ENCODE results near the gene MAP3K5.
"Not testable (repeated sequence)": the region's sequence is repeated elsewhere in the genome, so short reads cannot be mapped to it uniquely, and the experiment has no call there.

The MAP3K5 gene

DNA sequence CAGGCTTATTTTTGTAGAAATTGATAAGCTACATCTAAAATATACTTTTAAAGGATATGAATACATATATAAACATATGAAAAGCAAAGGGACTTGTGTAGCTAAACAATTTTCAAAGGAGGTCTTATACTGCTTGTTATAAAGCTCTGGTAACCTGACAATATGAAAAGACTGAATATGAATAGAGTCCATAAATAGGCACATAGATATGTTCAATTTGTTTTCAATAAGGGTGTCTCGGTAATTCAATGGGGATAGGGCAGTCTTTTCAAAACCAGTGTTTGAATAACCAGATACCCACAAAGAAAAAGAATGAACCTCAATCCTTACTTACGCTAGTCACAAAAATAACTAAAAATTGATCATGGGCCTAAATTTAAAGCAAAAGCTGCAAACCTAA is 9.3 kb upstream of the MAP3K5 start:
- H3K27me3 Mint-ChIP-seq, result peaks cover 6% of the 10 kb centered on the region
- no peak overlapping the region for H3K4me3 Mint-ChIP-seq
- no peaks in the 10 kb centered on the region for H3K36me3 Mint-ChIP-seq (ENCODE audit: low read depth)
- H3K9me3 Mint-ChIP-seq, result no peaks in the 10 kb centered on the region
- H3K27ac Mint-ChIP-seq, result no peak overlapping the region
- no peaks in the 10 kb centered on the region for H3K4me1 Mint-ChIP-seq (ENCODE audit: low read depth)

DNA sequence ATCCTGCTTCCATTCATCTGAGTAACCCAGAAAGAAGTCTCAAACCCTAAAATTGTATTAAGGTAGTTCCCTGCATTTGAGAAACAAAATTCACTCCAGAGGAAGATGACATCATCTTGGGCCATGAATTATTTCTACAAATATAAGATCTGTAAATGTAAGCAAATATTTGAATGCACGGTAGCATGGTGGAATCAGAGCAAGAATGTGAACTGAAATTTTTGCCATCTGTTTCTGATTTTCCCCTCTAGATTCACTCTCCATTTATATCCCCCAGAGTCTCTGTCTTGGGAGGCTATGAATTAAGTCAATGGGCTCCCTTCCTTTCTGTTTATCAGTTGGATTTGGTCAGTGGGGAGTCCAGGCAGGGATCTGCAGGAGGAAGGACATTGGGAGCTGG is 5.8 kb upstream of the MAP3K5 start:
- Mint-ChIP-seq H3K36me3 (ENCODE audit: low read depth) (no peaks in the 10 kb centered on the region), H3K9me3 (no peaks in the 10 kb centered on the region), H3K4me3 (no peak overlapping the region), H3K27me3 (peaks cover 6% of the 10 kb centered on the region), H3K27ac (no peak overlapping the region), H3K4me1 (ENCODE audit: low read depth) (peaks cover 7% of the 10 kb centered on the region)

DNA sequence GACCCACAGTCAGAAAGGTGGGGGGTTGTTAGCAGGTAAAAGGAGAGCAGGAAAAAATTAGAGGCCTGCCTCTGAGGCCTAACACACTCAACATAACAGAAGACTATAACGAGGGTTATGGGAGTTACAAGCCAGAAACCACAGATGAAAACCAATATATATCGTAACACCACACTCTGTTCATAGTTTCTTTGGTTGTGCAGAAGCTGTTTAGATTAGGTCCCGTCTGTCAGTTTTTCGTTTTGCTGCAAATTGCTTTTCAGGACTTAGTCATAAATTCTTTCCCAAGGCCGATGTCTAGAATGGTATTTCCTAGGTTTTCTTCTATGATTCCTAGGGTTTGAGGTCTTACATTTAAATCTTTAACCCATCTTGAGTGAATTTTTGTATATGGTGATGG is 3.7 kb upstream of the MAP3K5 start:
- H3K27ac Mint-ChIP-seq, result no peak overlapping the region
- H3K9me3 Mint-ChIP-seq, result no peaks in the 10 kb centered on the region
- no peaks in the 10 kb centered on the region for H3K27me3 Mint-ChIP-seq
- no peaks in the 10 kb centered on the region for H3K36me3 Mint-ChIP-seq (ENCODE audit: low read depth)
- H3K4me1 Mint-ChIP-seq (ENCODE audit: low read depth), result peaks cover 13% of the 10 kb centered on the region
- no peak overlapping the region for H3K4me3 Mint-ChIP-seq

DNA sequence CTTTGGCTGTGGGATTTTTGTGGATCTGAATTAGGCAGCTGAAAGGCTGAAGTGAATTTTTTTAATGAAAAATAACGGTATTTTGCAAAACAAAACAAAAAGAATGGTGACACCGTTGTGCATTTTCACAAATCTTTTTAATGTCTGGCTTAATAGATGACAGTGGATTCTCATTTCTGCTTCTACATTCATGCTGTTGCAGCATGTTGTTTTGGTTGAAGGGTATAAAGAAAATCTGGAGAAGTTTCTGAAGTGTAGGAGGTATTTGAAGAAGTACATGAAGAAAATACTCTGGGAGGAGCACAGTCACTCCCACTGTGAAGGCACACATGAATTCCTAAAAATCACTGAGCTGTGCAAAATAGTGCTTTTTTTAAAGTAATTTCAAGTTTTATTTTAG is 3.1 kb upstream of the MAP3K5 start:
- H3K4me1 Mint-ChIP-seq (ENCODE audit: low read depth), result peaks cover 19% of the 10 kb centered on the region
- no peaks in the 10 kb centered on the region for H3K36me3 Mint-ChIP-seq (ENCODE audit: low read depth)
- H3K27me3 Mint-ChIP-seq, result no peaks in the 10 kb centered on the region
- no peak overlapping the region for H3K27ac Mint-ChIP-seq
- no peak overlapping the region for H3K4me3 Mint-ChIP-seq
- H3K9me3 Mint-ChIP-seq, result no peaks in the 10 kb centered on the region

DNA sequence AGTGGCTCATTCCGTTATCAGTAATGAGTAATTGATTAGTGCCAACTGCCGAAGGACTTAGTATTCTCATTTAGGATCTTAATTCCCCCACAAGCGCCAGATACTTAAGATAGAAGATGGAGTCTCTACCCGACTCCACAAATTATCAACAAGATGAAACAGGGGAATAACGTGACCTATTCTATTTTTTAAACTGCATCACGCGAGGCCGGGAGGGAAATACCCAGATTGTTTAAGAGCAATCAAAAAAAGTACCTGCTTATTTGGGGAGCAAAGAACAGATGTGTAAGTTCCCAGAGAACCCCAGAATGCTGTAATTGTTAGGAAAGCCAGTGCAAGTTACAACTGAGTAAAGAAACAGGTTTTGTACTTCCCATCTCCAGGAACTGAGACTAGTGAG is 1.1 kb upstream of the MAP3K5 start:
- Mint-ChIP-seq H3K4me3 (peak overlapping the region; percentile 92), H3K4me1 (ENCODE audit: low read depth) (peaks cover 34% of the 10 kb centered on the region), H3K9me3 (no peaks in the 10 kb centered on the region), H3K27me3 (no peaks in the 10 kb centered on the region), H3K36me3 (ENCODE audit: low read depth) (no peaks in the 10 kb centered on the region), H3K27ac (peak overlapping the region; percentile 94)

DNA sequence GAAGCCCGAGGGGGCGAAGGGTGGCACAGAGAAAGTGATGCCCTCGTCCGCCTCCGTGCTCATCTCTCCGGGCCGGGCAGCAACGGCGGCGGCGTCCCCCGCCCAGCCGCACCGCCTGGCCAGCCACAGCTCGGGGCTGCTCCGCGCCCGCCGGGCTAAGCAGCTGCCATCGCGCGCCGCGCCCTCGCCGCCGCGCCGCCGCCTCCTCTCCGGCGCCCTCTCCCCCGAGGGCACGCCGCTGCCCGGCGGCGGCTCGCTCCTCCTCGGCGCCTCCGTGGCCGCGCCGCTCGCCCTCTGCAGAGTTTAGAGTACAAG is 225 bp downstream of the MAP3K5 start:
- H3K36me3 Mint-ChIP-seq (ENCODE audit: low read depth), result no peaks in the 10 kb centered on the region
- no peaks in the 10 kb centered on the region for H3K9me3 Mint-ChIP-seq
- H3K4me3 Mint-ChIP-seq, result peak overlapping the region; percentile 92
- H3K27ac Mint-ChIP-seq, result no peak overlapping the region
- H3K4me1 Mint-ChIP-seq (ENCODE audit: low read depth), result peaks cover 47% of the 10 kb centered on the region
- no peaks in the 10 kb centered on the region for H3K27me3 Mint-ChIP-seq

DNA sequence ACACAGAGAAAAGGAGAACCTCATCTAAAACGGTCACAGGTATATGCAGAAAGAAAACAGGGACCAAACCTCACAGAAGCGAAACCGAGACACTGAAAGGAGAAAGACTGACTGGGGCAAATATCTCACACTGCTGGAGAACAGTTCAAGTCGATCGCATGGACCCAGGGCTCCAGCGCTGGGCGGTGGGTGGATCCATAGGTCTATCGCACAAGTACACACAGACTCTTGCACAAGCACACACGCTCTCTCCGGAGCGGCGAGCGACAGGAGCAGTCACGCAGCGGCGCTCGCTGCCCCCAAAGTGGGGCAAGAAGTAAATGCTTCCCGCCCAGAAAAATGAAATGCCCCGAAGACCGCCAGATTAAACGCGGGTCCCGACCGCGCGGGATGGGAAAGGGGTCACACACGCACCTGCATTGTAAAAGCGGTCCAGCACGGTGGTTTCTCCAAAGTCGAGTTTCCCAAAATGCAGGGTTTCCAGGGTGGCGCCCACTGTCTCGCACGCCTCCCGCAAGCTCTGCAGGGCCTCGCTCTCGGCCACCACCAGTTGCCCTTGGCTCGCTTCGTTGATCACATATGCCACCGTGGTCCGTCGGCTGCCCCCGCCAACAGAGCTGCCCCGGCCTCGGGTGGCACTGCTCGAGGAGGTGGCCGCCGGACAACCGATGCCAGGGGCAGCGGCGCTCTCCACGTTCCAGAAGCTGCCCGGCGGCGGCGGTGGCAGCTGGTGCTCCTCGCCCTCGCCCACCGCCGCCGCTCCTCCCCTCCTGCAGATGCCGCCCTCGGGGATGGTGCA is 782 bp downstream of the MAP3K5 start:
- H3K4me1 Mint-ChIP-seq (ENCODE audit: low read depth), result peaks cover 50% of the 10 kb centered on the region

DNA sequence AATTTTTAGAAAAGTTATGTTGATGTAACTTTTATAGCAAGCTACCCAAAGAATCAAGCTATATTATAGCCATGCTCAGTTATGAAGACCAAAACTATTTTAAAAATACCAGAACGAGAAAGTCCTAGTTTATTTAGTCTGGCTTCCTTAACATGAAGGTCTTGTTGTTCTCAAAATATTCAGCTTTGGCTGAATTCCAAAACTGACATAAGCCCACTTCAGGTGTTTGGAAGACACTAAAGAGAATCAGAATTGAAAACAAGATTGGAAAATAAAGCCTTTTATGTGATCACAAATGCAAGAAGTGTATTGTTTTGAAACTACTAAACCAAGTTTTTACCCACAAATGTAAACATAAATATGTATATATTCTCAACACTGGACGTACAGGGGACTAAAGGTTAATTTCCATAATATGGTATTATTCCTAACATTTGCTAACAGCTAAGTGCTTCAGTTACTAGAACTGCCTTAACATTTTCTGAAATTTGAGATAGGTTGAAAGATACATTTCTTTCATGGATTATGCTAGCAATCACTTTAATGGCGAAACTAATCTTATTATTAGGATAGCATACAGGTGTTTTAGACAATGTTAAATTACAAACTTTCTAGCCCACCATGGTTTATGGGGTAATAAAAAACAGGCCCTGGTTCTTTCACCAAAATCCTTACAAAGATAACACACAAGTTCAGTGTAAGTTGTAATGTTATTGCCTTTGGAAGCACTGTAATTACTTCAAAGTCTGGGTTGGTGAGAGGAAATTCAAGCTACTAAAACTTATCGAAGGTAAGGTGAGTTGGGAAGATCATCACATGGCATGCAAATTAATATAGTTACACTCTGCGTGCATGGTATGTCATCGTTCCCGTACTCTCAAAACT is 1.6 kb downstream of the MAP3K5 start:
- Mint-ChIP-seq H3K4me1 (ENCODE audit: low read depth) (peaks cover 57% of the 10 kb centered on the region), H3K27ac (peak overlapping the region; percentile 92), H3K4me3 (peak overlapping the region; percentile 92), H3K9me3 (no peaks in the 10 kb centered on the region), H3K36me3 (ENCODE audit: low read depth) (no peaks in the 10 kb centered on the region), H3K27me3 (no peaks in the 10 kb centered on the region)

More for the DNA sequence above, 782 bp downstream of the MAP3K5 start:
- no peaks in the 10 kb centered on the region for H3K9me3 Mint-ChIP-seq
- peak overlapping the region; percentile 92 for H3K27ac Mint-ChIP-seq
- H3K4me3 Mint-ChIP-seq, result peak overlapping the region; percentile 92
- no peaks in the 10 kb centered on the region for H3K36me3 Mint-ChIP-seq (ENCODE audit: low read depth)
- H3K27me3 Mint-ChIP-seq, result no peaks in the 10 kb centered on the region

DNA sequence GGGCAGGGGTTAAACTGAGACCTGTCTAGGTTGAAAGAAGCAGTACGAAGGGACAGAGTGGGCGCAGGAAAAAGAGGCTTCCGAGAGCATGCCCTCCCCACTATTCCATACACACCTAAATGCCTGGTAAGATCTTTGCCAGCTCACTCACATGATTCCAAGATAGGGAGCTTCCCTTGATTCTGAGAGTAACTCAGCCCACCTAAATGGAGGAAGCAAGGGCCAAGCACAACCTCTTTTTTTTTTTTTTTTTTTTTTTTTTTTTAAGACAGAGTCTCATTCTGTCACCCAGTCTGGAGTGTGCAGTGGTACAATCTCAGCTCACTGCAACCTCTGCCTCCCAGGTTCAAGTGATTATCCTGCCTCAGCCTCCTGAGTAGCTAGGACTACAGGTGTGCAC is 2.8 kb downstream of the MAP3K5 start:
- H3K9me3 Mint-ChIP-seq; H3K27me3 Mint-ChIP-seq; H3K27ac Mint-ChIP-seq; H3K36me3 Mint-ChIP-seq (ENCODE audit: low read depth): not testable (repeated sequence)
- peak overlapping the region; percentile 17 for H3K4me3 Mint-ChIP-seq
- H3K4me1 Mint-ChIP-seq (ENCODE audit: low read depth), result peaks cover 69% of the 10 kb centered on the region

DNA sequence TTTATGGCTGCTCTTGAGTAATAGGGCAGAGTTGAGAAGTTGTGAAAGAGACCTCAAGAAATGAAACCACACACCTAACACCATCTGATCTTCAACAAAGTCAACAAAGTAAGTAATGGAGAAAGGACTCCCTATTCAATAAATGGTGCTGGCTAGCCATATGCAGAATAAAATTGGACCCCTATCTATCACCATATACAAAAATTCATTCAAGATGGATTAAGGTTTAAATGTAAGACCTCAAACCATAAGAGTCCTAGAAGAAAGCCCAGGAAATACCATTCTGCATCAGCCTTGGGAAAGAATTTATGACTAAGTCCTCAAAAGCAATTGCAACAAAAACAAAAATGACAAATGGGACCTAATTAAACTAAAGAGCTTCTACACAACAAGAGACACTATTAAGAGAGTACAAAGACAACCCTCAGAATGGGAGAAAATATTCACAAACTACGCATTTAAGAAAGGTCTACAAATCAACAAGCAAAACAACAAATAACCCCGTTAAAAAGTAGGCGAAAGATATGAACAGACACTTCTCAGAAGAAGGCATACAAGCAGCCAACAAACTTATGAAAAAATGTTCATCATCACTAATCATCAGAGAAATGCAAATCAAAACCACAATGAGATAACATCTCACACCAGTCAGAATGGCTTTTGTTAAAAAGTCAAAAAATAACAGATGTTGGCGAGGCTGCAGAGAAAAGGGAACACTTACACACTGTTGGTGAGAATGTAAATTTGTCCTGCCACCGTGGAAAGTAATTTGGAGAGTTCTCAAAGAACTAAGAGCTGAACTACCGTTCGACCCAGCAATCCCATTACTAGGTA is 4.0 kb downstream of the MAP3K5 start:
- no peaks in the 10 kb centered on the region for H3K36me3 Mint-ChIP-seq (ENCODE audit: low read depth)
- H3K4me3 Mint-ChIP-seq, result peak overlapping the region; percentile 61
- H3K9me3 Mint-ChIP-seq, result no peaks in the 10 kb centered on the region
- H3K4me1 Mint-ChIP-seq (ENCODE audit: low read depth), result peaks cover 76% of the 10 kb centered on the region
- H3K27ac Mint-ChIP-seq, result peak overlapping the region; percentile 65
- H3K27me3 Mint-ChIP-seq, result no peaks in the 10 kb centered on the region

DNA sequence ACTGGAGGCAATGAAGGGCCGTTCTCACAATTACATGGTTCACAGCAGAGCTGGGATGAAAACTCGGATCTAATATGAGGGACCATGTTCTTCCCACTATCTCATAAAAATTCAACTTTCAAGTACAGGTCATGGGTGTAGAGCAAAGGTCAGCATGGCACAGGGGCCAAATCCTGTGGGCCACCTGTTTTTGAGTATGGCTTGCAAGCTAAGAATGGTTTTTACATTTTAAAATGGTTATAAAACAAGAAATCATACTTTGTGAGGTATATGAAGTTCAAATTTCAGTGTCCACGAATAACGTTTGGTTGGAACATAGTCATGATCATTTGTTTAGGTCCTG is 4.6 kb downstream of the MAP3K5 start:
- Mint-ChIP-seq H3K4me1 (ENCODE audit: low read depth) (peaks cover 79% of the 10 kb centered on the region), H3K36me3 (ENCODE audit: low read depth) (no peaks in the 10 kb centered on the region), H3K4me3 (peak overlapping the region; percentile 61), H3K27me3 (no peaks in the 10 kb centered on the region), H3K27ac (peak overlapping the region; percentile 65), H3K9me3 (no peaks in the 10 kb centered on the region)

DNA sequence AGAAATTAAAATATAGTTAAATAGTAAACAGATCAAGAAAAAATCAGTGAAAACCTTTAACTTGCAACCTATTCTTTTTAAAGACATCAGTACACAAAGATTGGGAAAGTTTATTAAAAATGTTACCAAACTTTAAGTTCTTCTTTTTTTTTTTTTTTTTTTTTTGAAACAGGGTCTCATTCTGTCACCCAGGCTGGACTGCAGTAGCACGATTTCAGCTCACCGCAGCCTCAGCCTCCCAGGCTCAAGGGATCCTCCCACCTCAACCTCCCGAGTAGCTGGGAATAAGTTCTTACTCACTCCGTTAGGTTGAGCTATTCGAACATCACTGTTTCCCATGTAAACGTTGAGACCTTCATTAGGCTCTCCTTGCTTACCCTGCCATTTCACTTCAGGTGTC is 5.6 kb downstream of the MAP3K5 start:
- Mint-ChIP-seq H3K4me1 (ENCODE audit: low read depth) (peaks cover 86% of the 10 kb centered on the region), H3K4me3 (no peak overlapping the region), H3K9me3 (no peaks in the 10 kb centered on the region), H3K27ac (no peak overlapping the region), H3K27me3 (no peaks in the 10 kb centered on the region), H3K36me3 (ENCODE audit: low read depth) (no peaks in the 10 kb centered on the region)

DNA sequence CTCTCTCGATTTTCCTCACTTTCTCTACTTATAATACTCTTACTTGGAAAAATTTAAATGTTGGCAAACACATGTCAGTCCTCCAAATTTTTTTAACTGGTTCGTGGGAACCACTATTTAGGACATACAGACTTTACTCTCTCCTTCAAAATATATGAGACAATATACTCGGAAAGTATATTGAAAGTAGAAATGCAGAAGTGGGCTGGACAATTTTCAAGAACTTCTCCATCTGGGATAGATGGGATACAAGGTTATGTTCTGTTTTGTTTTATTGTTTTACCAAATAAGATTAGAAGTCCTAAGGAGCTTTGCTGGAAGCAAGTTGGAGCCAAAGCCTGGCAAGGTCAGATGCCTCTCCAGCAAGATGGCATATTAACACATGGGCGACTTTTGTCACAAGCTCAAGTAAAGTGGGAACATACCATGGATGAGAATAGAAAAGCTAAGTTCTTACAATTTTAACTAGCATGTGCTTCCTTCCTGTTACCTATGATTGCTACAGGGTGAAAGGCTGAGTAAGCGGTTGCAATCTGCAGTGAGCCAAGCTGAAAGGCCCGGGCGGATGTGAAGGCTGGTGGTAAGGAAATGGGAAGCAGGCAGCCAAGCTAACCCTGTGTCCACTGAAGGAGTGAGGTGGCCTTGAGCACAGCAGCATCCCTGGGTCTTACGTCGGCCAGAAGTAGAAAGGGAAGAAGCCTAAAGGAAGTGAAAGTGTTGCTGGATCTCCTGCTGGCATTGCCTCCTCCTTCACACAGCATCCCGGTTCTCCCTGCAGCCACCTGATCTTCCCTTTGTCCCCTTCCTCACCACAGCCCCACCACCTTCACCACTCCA is 7.1 kb downstream of the MAP3K5 start:
- no peaks in the 10 kb centered on the region for H3K27me3 Mint-ChIP-seq
- no peaks in the 10 kb centered on the region for H3K36me3 Mint-ChIP-seq (ENCODE audit: low read depth)
- H3K4me1 Mint-ChIP-seq (ENCODE audit: low read depth), result peaks cover 72% of the 10 kb centered on the region
- H3K9me3 Mint-ChIP-seq, result no peaks in the 10 kb centered on the region
- H3K4me3 Mint-ChIP-seq, result peak overlapping the region; percentile 75
- H3K27ac Mint-ChIP-seq, result peak overlapping the region; percentile 84

DNA sequence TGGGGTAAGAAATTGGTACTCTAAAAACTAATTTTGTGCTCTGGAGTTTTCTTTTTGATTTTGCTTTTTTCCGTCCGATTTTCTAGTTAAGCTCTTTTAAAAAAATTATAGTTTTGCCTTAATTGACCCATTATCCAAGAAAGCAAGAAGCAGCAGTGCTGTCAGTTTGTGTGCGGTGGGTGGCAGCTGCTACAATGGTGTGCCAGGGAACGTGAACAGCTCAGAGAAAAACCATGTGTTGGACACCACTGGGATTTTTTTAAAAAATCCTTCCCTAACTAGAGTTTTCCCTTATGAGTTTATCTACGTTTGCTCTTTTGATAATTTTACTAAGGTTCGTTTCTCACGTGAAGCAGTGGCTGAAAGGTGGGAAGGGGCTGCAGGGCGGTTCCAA is 8.0 kb downstream of the MAP3K5 start:
- no peaks in the 10 kb centered on the region for H3K9me3 Mint-ChIP-seq
- no peaks in the 10 kb centered on the region for H3K36me3 Mint-ChIP-seq (ENCODE audit: low read depth)
- peak overlapping the region; percentile 84 for H3K27ac Mint-ChIP-seq
- H3K4me3 Mint-ChIP-seq, result peak overlapping the region; percentile 75
- no peaks in the 10 kb centered on the region for H3K27me3 Mint-ChIP-seq
- H3K4me1 Mint-ChIP-seq (ENCODE audit: low read depth), result peaks cover 70% of the 10 kb centered on the region

Data from stimulated activated naive CD8-positive, alpha-beta T cell treated with anti-CD3 and anti-CD28 coated beads, Interleukin-15, Interleukin-2, amounts not matched to agents 100 ng/mL and 50 ng/mL, for 24 hours (primary cell).